Panc1 (cell line): ENCODE results near the gene ADAM12.

Source experiments
- POLR2AphosphoS5 ChIP-seq: IDR thresholded peaks from 2 replicates; pipeline ENCODE4 v1.6.1; 2012; ENCODE audit warnings: mild to moderate bottlenecking, low read depth, low read length, moderate library complexity
- TCF7L2 ChIP-seq: IDR thresholded peaks from 2 replicates; pipeline ENCODE4 v1.6.1; 2011; ENCODE audit warnings: mild to moderate bottlenecking, low read depth, low read length, inconsistent platforms
- TF ChIP-seq, protein P1 (sequence below): fragments of 450-650 bp; IDR thresholded peaks from 2 replicates; pipeline ENCODE4 v1.5.1; 2017; ENCODE audit warnings: mild to moderate bottlenecking
- TF ChIP-seq, protein P2 (sequence below), 2 experiments: IDR thresholded peaks; 2 replicates each; pipeline ENCODE4 v1.6.1; 2011 to 2012; ENCODE audit warnings: low read depth in 2 of 2, control low read depth in 1 of 2, low read length in 1 of 2, mild to moderate bottlenecking in 1 of 2, moderate library complexity in 1 of 2; ENCODE audit not compliant: insufficient read depth in 1 of 2

DNA sequence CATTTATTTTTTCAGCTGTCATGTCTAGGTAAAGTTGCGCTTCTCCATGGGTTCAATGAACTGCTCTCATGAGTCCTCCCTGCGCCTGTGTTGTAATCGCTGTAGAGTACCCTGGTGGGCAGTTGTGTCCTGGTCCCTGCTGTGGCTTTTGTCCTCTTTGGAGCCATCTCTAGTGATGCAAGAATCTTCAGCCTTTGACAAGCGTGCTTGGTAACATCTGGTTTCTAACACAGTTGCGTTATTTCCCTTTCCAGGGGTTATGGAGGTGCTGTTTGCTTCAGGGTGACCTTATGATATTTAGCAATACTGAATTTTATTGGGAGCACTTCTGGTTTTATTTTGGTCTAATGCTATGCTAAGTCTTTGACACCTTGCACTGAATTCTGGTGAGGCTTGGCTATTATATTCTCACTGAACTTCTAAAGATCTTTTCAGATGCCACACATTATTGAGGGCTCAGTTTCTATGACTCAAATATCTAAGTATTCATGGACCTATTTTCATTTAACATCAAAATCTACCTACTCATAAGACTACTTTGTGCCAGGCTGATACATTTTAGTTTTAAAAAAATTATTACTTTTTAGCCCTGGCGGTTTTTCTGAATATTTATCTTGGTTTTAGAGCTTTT is 403.3 kb downstream of the ADAM12 start:
- TF ChIP-seq POLR2AphosphoS5 = no peak
- TF ChIP-seq, protein P1, sequence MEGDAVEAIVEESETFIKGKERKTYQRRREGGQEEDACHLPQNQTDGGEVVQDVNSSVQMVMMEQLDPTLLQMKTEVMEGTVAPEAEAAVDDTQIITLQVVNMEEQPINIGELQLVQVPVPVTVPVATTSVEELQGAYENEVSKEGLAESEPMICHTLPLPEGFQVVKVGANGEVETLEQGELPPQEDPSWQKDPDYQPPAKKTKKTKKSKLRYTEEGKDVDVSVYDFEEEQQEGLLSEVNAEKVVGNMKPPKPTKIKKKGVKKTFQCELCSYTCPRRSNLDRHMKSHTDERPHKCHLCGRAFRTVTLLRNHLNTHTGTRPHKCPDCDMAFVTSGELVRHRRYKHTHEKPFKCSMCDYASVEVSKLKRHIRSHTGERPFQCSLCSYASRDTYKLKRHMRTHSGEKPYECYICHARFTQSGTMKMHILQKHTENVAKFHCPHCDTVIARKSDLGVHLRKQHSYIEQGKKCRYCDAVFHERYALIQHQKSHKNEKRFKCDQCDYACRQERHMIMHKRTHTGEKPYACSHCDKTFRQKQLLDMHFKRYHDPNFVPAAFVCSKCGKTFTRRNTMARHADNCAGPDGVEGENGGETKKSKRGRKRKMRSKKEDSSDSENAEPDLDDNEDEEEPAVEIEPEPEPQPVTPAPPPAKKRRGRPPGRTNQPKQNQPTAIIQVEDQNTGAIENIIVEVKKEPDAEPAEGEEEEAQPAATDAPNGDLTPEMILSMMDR = no peak
- TF ChIP-seq TCF7L2 = no peak
- TF ChIP-seq, protein P2, sequence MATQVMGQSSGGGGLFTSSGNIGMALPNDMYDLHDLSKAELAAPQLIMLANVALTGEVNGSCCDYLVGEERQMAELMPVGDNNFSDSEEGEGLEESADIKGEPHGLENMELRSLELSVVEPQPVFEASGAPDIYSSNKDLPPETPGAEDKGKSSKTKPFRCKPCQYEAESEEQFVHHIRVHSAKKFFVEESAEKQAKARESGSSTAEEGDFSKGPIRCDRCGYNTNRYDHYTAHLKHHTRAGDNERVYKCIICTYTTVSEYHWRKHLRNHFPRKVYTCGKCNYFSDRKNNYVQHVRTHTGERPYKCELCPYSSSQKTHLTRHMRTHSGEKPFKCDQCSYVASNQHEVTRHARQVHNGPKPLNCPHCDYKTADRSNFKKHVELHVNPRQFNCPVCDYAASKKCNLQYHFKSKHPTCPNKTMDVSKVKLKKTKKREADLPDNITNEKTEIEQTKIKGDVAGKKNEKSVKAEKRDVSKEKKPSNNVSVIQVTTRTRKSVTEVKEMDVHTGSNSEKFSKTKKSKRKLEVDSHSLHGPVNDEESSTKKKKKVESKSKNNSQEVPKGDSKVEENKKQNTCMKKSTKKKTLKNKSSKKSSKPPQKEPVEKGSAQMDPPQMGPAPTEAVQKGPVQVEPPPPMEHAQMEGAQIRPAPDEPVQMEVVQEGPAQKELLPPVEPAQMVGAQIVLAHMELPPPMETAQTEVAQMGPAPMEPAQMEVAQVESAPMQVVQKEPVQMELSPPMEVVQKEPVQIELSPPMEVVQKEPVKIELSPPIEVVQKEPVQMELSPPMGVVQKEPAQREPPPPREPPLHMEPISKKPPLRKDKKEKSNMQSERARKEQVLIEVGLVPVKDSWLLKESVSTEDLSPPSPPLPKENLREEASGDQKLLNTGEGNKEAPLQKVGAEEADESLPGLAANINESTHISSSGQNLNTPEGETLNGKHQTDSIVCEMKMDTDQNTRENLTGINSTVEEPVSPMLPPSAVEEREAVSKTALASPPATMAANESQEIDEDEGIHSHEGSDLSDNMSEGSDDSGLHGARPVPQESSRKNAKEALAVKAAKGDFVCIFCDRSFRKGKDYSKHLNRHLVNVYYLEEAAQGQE (IDR thresholded peaks at IDR 0.05; ENCODE audit: insufficient read depth in 1 of 2, low read depth in 2 of 2, low read length in 1 of 2) = no peak
